A673 (cell line): ENCODE data around the gene CCDC178.

Experiments used
- EZH2 ChIP-seq: fragments of 200-600 bp; sonication (generic); IDR thresholded peaks from 2 replicates; pipeline ENCODE4 v1.6.1; 2017; ENCODE audit warnings: borderline replicate concordance, low read depth, mild to moderate bottlenecking, mixed read lengths, antibody characterized with exemption, low read length; ENCODE audit not compliant: poor library complexity, severe bottlenecking
- TF ChIP-seq, protein P1 (sequence below): fragments of 300-800, 200-600 bp; sonication (generic); conservative IDR thresholded peaks from 2 replicates; pipeline ENCODE4 v1.5.1; 2017; ENCODE audit warnings: low read depth, mild to moderate bottlenecking, antibody characterized with exemption, low read length, moderate library complexity, mixed read lengths

DNA sequence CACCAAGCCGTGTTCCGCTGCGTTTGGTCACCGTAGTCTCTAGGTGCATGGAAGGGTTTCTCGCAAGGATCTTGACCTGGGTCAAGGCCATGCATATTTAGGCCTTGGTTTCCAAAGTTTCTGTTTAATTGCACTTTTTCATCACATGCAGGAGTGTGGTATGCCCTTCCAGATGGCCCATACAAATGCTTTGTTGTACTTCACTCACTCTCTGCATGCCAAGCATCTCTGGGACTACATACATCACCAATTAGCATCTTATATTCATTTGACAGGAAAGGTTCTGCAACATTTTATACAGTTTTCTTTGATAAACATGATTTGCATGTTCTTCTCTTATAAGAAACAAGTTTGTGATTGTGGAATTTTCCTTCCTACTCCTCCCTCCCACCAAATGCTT, 534.9 kb downstream of the CCDC178 start:
- TF ChIP-seq, protein P1, sequence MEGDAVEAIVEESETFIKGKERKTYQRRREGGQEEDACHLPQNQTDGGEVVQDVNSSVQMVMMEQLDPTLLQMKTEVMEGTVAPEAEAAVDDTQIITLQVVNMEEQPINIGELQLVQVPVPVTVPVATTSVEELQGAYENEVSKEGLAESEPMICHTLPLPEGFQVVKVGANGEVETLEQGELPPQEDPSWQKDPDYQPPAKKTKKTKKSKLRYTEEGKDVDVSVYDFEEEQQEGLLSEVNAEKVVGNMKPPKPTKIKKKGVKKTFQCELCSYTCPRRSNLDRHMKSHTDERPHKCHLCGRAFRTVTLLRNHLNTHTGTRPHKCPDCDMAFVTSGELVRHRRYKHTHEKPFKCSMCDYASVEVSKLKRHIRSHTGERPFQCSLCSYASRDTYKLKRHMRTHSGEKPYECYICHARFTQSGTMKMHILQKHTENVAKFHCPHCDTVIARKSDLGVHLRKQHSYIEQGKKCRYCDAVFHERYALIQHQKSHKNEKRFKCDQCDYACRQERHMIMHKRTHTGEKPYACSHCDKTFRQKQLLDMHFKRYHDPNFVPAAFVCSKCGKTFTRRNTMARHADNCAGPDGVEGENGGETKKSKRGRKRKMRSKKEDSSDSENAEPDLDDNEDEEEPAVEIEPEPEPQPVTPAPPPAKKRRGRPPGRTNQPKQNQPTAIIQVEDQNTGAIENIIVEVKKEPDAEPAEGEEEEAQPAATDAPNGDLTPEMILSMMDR = no peak
- no peak for TF ChIP-seq EZH2
